D721Med (cell line): ENCODE data around the gene C14orf132.

Experiments used
- DNase-seq: peaks from one replicate; pipeline ENCODE4 v3.0.0; 2011; ENCODE audit warnings: low spot score; ENCODE audit not compliant: insufficient read length
- FAIRE-seq: peaks from 2 replicates; lab custom pipeline; 2011; peaks lifted over from hg19 to GRCh38; lab: Jason Lieb, UNC
- TF ChIP-seq, protein P1 (sequence below): IDR thresholded peaks from 2 replicates; pipeline ENCODE4 v1.5.1; 2012; ENCODE audit warnings: mild to moderate bottlenecking, control low read depth; ENCODE audit not compliant: insufficient read depth; ENCODE audit errors: missing control alignments

Gene C14orf132

GRCh38 chr14:96121660-96122395, 82.7 kb downstream of the C14orf132 start:
- no peak for DNase-seq
- TF ChIP-seq, protein P1, sequence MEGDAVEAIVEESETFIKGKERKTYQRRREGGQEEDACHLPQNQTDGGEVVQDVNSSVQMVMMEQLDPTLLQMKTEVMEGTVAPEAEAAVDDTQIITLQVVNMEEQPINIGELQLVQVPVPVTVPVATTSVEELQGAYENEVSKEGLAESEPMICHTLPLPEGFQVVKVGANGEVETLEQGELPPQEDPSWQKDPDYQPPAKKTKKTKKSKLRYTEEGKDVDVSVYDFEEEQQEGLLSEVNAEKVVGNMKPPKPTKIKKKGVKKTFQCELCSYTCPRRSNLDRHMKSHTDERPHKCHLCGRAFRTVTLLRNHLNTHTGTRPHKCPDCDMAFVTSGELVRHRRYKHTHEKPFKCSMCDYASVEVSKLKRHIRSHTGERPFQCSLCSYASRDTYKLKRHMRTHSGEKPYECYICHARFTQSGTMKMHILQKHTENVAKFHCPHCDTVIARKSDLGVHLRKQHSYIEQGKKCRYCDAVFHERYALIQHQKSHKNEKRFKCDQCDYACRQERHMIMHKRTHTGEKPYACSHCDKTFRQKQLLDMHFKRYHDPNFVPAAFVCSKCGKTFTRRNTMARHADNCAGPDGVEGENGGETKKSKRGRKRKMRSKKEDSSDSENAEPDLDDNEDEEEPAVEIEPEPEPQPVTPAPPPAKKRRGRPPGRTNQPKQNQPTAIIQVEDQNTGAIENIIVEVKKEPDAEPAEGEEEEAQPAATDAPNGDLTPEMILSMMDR: no peak
- no peak for FAIRE-seq

- DNase-seq (no peak), FAIRE-seq (no peak)
Observed at GRCh38 chr14:96122496-96122895, 83.3 kb downstream of the C14orf132 start.

DNA sequence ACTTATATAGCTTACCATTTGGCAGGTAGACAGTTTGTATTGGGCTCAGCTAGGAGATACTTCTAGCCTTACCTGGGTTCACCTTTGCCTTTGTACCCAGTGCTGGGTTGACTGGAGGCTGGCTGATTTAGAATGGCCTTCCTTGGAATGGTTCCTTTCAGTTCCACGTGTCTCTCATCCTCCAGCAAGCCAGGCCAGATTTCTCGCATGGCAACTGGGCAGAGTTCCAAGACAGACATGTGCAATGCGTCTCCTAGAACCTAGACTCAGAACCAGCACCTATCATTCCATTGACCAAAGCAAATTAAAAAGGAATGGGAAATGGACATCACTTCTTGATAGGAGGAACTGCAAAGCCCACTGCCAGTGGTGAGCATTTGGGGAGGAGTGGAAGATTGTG, 86.4 kb downstream of the C14orf132 start:
- TF ChIP-seq, protein P1: no peak
- DNase-seq (no peak), FAIRE-seq (no peak)

More at GRCh38 chr14:96122496-96122895, 83.3 kb downstream of the C14orf132 start:
- TF ChIP-seq, protein P1: no peak

DNA sequence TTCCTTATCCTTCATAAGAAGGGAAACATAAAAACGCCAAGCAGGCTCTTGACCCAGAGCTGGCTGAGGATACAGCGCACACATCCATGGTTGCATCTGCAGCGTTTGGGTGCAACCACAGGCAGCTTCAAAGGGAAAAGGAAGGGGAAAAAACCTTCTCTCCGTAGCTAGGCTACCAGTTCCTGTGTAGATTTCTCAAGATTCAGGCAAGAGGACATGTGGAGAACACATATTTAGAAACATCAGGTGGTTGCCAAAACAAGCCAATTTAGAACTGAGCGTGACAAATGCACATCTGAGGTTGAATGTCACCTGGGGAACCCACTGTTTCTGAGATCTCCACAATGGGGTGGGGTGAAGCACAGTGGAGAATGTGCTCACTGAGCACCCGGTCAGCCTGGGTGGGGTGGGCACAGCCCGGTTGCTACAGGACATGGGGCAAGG, 87.2 kb downstream of the C14orf132 start:
- DNase-seq (no peak), FAIRE-seq (no peak)
- TF ChIP-seq, protein P1: no peak

GRCh38 chr14:96126783-96127271, 87.7 kb downstream of the C14orf132 start:
- DNase-seq (no peak), FAIRE-seq (no peak)
- TF ChIP-seq, protein P1: no peak

- TF ChIP-seq, protein P1: no peak
- no peak for FAIRE-seq
- DNase-seq: no peak
Observed at GRCh38 chr14:96129128-96129736, 90.1 kb downstream of the C14orf132 start.

GRCh38 chr14:96130391-96130790, 91.2 kb downstream of the C14orf132 start:
- TF ChIP-seq, protein P1: no peak
- FAIRE-seq: no peak

More at GRCh38 chr14:96130391-96130790, 91.2 kb downstream of the C14orf132 start:
- DNase-seq: no peak
